ENCODE results near the gene FDXACB1.
"Not testable (repeated sequence)": the region's sequence is repeated elsewhere in the genome, so short reads cannot be mapped to it uniquely, and the experiment has no call there.

The FDXACB1 gene

GRCh38 chr11:111908639-111909305 is 29.8 kb upstream of the FDXACB1 start:
- DNase-seq (ENCODE audit: low read depth in 3 of 3): no peak

GRCh38 chr11:111906680-111907079 is 27.7 kb upstream of the FDXACB1 start:
- DNase-seq (ENCODE audit: low read depth in 3 of 3): no peak

- DNase-seq (ENCODE audit: low read depth in 3 of 3): no peak
Measured at GRCh38 chr11:111905411-111905810, 26.4 kb upstream of the FDXACB1 start.

GRCh38 chr11:111886844-111887243 is 7.9 kb upstream of the FDXACB1 start:
- no peak for DNase-seq (ENCODE audit: low read depth in 3 of 3)

GRCh38 chr11:111886032-111886431 is 7.1 kb upstream of the FDXACB1 start:
- no peak for DNase-seq (ENCODE audit: low read depth in 3 of 3)

GRCh38 chr11:111885053-111885452 is 6.1 kb upstream of the FDXACB1 start:
- DNase-seq (ENCODE audit: low read depth in 3 of 3): not testable (repeated sequence)

GRCh38 chr11:111882202-111882601 is 3.2 kb upstream of the FDXACB1 start:
- no peak for DNase-seq (ENCODE audit: low read depth in 3 of 3)

GRCh38 chr11:111879637-111879960 is 634 bp upstream of the FDXACB1 start:
- no peak for DNase-seq (ENCODE audit: low read depth in 3 of 3)

- no peak for DNase-seq (ENCODE audit: low read depth in 3 of 3)
Measured at GRCh38 chr11:111878385-111878848, 548 bp downstream of the FDXACB1 start.

- no peak for DNase-seq (ENCODE audit: low read depth in 3 of 3)
Measured at GRCh38 chr11:111871693-111872161, 7.2 kb downstream of the FDXACB1 start.

GRCh38 chr11:111870886-111871692 is 7.9 kb downstream of the FDXACB1 start, which contains the start of gene ALG9:
Gene ALG9 (minus strand): TSS chr11:111871581. CDS start chr11:111871482, 99 bp downstream.
- peak; percentile 78 to 93 (median 84) for DNase-seq (ENCODE audit: low read depth in 3 of 3)

GRCh38 chr11:111870522-111870885 is 8.5 kb downstream of the FDXACB1 start:
- DNase-seq (ENCODE audit: low read depth in 3 of 3): no peak

- no peak for DNase-seq (ENCODE audit: low read depth in 3 of 3)
Measured at GRCh38 chr11:111870113-111870512, 8.9 kb downstream of the FDXACB1 start.

GRCh38 chr11:111860257-111860656 is 18.7 kb downstream of the FDXACB1 start:
- DNase-seq (ENCODE audit: low read depth in 3 of 3): no peak

GRCh38 chr11:111855506-111855905 is 23.5 kb downstream of the FDXACB1 start:
- no peak for DNase-seq (ENCODE audit: low read depth in 3 of 3)

- DNase-seq (ENCODE audit: low read depth in 3 of 3): no peak
Measured at GRCh38 chr11:111852103-111852502, 26.9 kb downstream of the FDXACB1 start.

- no peak for DNase-seq (ENCODE audit: low read depth in 3 of 3)
Measured at GRCh38 chr11:111851636-111852035, 27.3 kb downstream of the FDXACB1 start.

GRCh38 chr11:111851067-111851466 is 27.9 kb downstream of the FDXACB1 start:
- DNase-seq (ENCODE audit: low read depth in 3 of 3): no peak

GRCh38 chr11:111849631-111850030 is 29.3 kb downstream of the FDXACB1 start:
- DNase-seq (ENCODE audit: low read depth in 3 of 3): no peak

GRCh38 chr11:111846636-111847035 is 32.3 kb downstream of the FDXACB1 start:
- DNase-seq (ENCODE audit: low read depth in 3 of 3): no peak

- no peak for DNase-seq (ENCODE audit: low read depth in 3 of 3)
Measured at GRCh38 chr11:111846063-111846462, 32.9 kb downstream of the FDXACB1 start.

- no peak for DNase-seq (ENCODE audit: low read depth in 3 of 3)
Measured at GRCh38 chr11:111845276-111846028, 33.5 kb downstream of the FDXACB1 start.

Measured in stimulated activated CD4-positive, alpha-beta T cell treated with anti-CD3 and anti-CD28 coated beads, TNF-alpha, amount 100 ng/mL, for 4 hours (primary cell).